Brain microvascular endothelial cell (primary cell): ENCODE results near the gene MED27.
"Not testable (repeated sequence)": the region's sequence is repeated elsewhere in the genome, so short reads cannot be mapped to it uniquely, and the experiment has no call there.

Experiments used
- DNase-seq: peaks from one replicate; pipeline ENCODE4 v3.0.0-alpha.2; 2020
- H3K27ac ChIP-seq: fragments of 250-450 bp; sonication (Bioruptor Pico); 2 replicates; pipeline ENCODE4 v1.5.1; 2020; ENCODE audit warnings: mild to moderate bottlenecking, moderate library complexity
- H3K27me3 ChIP-seq: fragments of 250-450 bp; sonication (Bioruptor Pico); replicated peaks from 2 replicates; pipeline ENCODE4 v1.5.1; 2020; ENCODE audit warnings: mild to moderate bottlenecking
- H3K36me3 ChIP-seq: fragments of 250-450 bp; sonication (Bioruptor Pico); replicated peaks from 2 replicates; pipeline ENCODE4 v1.5.1; 2020; ENCODE audit warnings: mild to moderate bottlenecking
- H3K4me3 ChIP-seq: 2 replicates; pipeline ENCODE4 v1.5.1; 2011; ENCODE audit warnings: low read depth, mild to moderate bottlenecking, control low read depth, low read length, moderate library complexity
- in situ Hi-C: cut with HindIII; loops from 2 replicates; pipeline ENCODE4 v1.10.0; 2017; ENCODE audit warnings: low sequenced_read_pairs, low pct_ligation_motif_present
- TF ChIP-seq, protein P1 (sequence below): IDR thresholded peaks from 2 replicates; pipeline ENCODE4 v1.5.1; 2011; ENCODE audit warnings: low read depth, mild to moderate bottlenecking, moderate library complexity, low read length, control low read depth, inconsistent platforms; ENCODE audit errors: missing control alignments

MED27 gene

GRCh38 chr9:131925677-131926177, 153.9 kb downstream of the MED27 start:
- no peak overlapping the region for H3K27ac ChIP-seq
- no peak for DNase-seq
- in situ Hi-C loops, result no loop called here
- TF ChIP-seq, protein P1, sequence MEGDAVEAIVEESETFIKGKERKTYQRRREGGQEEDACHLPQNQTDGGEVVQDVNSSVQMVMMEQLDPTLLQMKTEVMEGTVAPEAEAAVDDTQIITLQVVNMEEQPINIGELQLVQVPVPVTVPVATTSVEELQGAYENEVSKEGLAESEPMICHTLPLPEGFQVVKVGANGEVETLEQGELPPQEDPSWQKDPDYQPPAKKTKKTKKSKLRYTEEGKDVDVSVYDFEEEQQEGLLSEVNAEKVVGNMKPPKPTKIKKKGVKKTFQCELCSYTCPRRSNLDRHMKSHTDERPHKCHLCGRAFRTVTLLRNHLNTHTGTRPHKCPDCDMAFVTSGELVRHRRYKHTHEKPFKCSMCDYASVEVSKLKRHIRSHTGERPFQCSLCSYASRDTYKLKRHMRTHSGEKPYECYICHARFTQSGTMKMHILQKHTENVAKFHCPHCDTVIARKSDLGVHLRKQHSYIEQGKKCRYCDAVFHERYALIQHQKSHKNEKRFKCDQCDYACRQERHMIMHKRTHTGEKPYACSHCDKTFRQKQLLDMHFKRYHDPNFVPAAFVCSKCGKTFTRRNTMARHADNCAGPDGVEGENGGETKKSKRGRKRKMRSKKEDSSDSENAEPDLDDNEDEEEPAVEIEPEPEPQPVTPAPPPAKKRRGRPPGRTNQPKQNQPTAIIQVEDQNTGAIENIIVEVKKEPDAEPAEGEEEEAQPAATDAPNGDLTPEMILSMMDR, result no peak
- H3K36me3 ChIP-seq, result no peaks in the 10 kb centered on the region
- no peak overlapping the region for H3K4me3 ChIP-seq
- H3K27me3 ChIP-seq, result no peaks in the 10 kb centered on the region

- no peak overlapping the region for H3K4me3 ChIP-seq
- no peak overlapping the region for H3K27ac ChIP-seq
- TF ChIP-seq, protein P1, result no peak
- H3K27me3 ChIP-seq, result no peaks in the 10 kb centered on the region
- H3K36me3 ChIP-seq, result no peaks in the 10 kb centered on the region
- peak; percentile 2 for DNase-seq
- in situ Hi-C loops, result no loop called here
These were observed 155.9 kb downstream of the MED27 start for GRCh38 chr9:131923766-131924165.

- no peaks in the 10 kb centered on the region for H3K36me3 ChIP-seq
- in situ Hi-C loops, result no loop called here
- TF ChIP-seq, protein P1, result no peak
- H3K27ac ChIP-seq, result no peak overlapping the region
- H3K4me3 ChIP-seq, result no peak overlapping the region
- no peak for DNase-seq
- no peaks in the 10 kb centered on the region for H3K27me3 ChIP-seq
These were observed 156.5 kb downstream of the MED27 start for GRCh38 chr9:131923132-131923671.

DNA sequence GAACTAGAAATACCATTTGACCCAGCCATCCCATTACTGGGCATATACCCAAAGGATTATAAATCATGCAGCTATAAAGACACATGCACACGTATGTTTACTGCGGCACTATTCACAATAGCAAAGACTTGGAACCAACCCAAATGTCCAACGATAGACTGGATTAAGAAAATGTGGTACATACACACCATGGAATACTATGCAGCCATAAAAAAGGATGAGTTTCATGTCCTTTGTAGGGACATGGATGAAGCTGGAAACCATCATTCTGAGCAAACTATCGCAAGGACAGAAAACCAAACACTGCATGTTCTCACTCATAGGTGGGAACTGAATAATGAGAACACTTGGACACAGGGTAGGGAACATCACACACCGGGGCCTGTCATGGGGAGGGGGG, 158.0 kb downstream of the MED27 start:
- DNase-seq, in situ Hi-C loops, H3K4me3 ChIP-seq, H3K27me3 ChIP-seq, H3K36me3 ChIP-seq, H3K27ac ChIP-seq: not testable (repeated sequence)

DNA sequence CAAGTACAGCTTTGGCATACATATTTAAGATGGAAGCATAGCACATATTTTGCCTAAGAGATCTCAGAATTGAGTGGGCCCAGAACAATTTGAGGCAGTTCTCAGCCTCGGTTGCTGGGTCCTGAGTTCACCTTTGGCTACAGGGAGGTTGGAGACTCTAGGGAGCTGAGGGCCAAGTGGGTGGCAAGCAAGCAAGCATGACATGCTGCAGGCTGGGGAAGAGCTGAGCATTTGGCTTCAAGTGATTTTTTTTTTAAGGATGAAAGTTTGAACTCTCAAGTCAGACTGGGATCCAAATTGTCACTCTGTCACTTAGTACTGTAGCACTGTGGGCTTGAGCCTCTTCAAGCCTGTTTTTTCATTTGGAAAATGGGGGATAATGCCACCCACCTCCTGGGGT, 160.5 kb downstream of the MED27 start:
- H3K27ac ChIP-seq, result no peak overlapping the region
- no peak for DNase-seq
- no peak overlapping the region for H3K4me3 ChIP-seq
- TF ChIP-seq, protein P1, result no peak
- in situ Hi-C loops, result no loop called here
- H3K27me3 ChIP-seq, result no peaks in the 10 kb centered on the region
- H3K36me3 ChIP-seq, result no peaks in the 10 kb centered on the region

DNA sequence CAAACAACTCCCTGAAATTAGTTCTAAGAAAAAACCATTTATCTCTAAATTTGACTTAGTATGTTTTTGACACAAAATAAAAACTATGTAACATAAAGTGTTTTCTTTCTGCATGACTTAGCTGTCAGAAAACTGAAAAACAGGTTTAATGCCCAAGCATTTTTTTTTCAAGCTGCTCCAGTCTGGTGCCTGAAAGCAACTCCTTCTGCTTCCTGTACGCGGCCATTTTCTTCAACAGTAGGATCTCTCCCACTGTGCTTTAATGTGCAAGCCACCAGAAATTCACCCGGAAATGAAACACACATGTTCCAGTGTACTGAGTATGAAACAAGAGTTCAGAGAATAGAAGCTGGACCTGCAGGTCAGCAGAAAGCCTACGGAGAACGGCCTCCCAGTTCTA, 161.2 kb downstream of the MED27 start:
- no peak overlapping the region for H3K4me3 ChIP-seq
- DNase-seq, result no peak
- H3K36me3 ChIP-seq, result no peaks in the 10 kb centered on the region
- TF ChIP-seq, protein P1, result no peak
- no peaks in the 10 kb centered on the region for H3K27me3 ChIP-seq
- no peak overlapping the region for H3K27ac ChIP-seq
- in situ Hi-C loops, result no loop called here
